ENCODE data around the gene SLC35D2.

Gene SLC35D2

DNA sequence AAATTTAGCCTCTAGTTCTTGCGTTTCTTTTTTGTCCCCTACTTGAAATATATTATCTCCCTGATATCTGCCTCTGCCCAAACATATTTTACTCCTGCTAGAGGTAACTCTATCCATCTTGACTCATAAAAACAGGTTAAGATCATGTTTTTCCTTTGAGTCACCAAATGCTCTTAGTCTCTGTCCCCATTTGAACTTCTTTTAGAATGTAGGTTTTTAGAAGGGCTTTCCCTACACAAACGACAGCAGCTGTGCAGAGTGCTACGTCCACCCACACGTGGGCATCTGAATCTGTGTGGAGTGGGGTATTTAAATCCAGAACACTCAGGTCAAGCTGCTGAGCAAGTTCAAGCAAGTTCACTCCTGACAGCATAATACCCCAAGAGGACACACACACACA is 83.7 kb downstream of the SLC35D2 start:
- TF ChIP-seq, protein P1, sequence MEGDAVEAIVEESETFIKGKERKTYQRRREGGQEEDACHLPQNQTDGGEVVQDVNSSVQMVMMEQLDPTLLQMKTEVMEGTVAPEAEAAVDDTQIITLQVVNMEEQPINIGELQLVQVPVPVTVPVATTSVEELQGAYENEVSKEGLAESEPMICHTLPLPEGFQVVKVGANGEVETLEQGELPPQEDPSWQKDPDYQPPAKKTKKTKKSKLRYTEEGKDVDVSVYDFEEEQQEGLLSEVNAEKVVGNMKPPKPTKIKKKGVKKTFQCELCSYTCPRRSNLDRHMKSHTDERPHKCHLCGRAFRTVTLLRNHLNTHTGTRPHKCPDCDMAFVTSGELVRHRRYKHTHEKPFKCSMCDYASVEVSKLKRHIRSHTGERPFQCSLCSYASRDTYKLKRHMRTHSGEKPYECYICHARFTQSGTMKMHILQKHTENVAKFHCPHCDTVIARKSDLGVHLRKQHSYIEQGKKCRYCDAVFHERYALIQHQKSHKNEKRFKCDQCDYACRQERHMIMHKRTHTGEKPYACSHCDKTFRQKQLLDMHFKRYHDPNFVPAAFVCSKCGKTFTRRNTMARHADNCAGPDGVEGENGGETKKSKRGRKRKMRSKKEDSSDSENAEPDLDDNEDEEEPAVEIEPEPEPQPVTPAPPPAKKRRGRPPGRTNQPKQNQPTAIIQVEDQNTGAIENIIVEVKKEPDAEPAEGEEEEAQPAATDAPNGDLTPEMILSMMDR (IDR thresholded peaks at IDR 0.05; ENCODE audit: low read depth, low read length) = no peak
- TF ChIP-seq, protein P2, sequence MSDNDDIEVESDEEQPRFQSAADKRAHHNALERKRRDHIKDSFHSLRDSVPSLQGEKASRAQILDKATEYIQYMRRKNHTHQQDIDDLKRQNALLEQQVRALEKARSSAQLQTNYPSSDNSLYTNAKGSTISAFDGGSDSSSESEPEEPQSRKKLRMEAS (IDR thresholded peaks at IDR 0.05; ENCODE audit: low read depth, low read length) = no peak
- TF ChIP-seq MYC (IDR thresholded peaks at IDR 0.05; ENCODE audit: low read depth, low read length) = no peak
- no peak for TF ChIP-seq POLR2A (IDR thresholded peaks at IDR 0.05; ENCODE audit: extremely low read depth, insufficient read length)
- H3K4me3 ChIP-seq (ENCODE audit: low read depth, low read length) = no peak overlapping the region
- no peak for DNase-seq (ENCODE audit: low read depth)

DNA sequence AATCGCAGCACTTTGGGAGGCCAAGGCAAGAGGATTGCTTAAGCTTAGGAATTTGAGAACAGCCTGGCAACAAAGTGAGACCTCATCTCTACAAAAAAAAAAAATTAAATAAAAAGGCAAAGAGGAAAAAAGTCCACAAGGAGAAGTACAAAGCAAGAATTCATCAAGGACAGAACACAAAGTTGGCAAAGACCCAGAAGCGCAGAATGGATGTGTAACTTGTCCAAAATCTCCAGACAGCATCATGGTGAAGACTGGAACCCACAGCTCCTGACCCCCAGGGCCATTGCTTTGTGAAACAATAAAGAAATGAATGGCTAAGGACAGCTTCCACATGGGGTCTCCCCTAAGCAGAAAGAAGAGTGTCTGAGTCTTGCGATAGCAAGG is 89.4 kb downstream of the SLC35D2 start:
- TF ChIP-seq, protein P2 (IDR thresholded peaks at IDR 0.05; ENCODE audit: low read depth, low read length) = no peak
- TF ChIP-seq, protein P1 (IDR thresholded peaks at IDR 0.05; ENCODE audit: low read depth, low read length) = no peak
- no peak for TF ChIP-seq POLR2A (IDR thresholded peaks at IDR 0.05; ENCODE audit: extremely low read depth, insufficient read length)
- no peak for TF ChIP-seq MYC (IDR thresholded peaks at IDR 0.05; ENCODE audit: low read depth, low read length)
- no peak overlapping the region for H3K4me3 ChIP-seq (ENCODE audit: low read depth, low read length)
- no peak for DNase-seq (ENCODE audit: low read depth)

DNA sequence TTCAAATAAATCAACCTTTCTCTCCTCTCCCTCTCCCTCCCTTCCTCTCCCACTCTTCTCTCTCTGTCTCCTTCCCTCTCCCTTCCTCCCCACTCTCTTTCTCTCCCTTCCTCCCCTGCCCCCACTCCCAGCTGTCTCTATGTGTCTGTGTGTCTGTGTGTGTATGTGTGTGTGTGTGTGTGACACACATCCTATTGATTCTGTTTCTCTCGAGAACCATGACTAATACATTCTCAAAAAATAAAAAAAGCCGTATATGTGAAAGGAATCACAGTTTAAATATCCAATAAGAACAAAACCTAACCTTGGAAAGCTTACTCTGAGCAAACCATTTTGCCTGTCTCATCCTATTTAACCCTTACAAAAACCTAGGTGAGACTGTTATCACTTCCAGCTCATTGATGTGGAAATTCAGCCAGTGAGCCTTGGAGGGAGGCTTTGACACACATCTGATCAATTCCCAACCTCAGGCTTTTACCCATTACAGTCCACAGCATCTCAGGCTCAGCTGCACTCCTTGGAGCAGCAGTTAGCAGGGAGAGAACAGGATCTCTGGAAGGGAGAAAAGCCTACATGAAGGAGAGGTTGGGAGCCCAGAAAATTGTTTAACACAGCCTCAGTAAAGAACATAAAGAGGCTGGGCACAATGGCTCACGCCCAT is 89.9 kb downstream of the SLC35D2 start:
- no peak for DNase-seq (ENCODE audit: low read depth)

DNA sequence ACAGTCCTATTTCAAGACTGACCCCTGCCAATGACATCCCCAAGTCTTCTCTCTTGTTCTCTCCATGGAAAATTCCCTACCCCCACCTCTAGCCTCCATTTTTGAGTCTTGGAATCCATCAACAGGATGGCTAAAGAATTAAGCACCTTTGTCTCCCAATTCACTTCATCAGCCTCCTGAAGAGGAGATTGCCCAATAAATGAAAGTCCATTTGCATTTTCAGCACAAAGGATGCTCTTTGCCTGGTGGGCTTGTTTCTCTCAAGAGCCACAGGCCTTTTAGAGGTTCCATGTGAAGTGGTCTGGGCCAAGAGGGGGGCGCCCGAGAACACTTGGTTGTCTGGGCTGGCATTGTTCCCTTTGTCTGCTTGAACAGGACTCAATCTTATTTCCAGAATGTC is 94.1 kb downstream of the SLC35D2 start:
- TF ChIP-seq MYC (IDR thresholded peaks at IDR 0.05; ENCODE audit: low read depth, low read length) = no peak
- H3K4me3 ChIP-seq (ENCODE audit: low read depth, low read length) = no peak overlapping the region
- DNase-seq (ENCODE audit: low read depth) = no peak

More for the DNA sequence above, 89.9 kb downstream of the SLC35D2 start:
- TF ChIP-seq, protein P2 (IDR thresholded peaks at IDR 0.05; ENCODE audit: low read depth, low read length) = no peak
- TF ChIP-seq, protein P1 (IDR thresholded peaks at IDR 0.05; ENCODE audit: low read depth, low read length) = no peak
- TF ChIP-seq MYC (IDR thresholded peaks at IDR 0.05; ENCODE audit: low read depth, low read length) (no peak), POLR2A (IDR thresholded peaks at IDR 0.05; ENCODE audit: extremely low read depth, insufficient read length) (no peak)
- no peak overlapping the region for H3K4me3 ChIP-seq (ENCODE audit: low read depth, low read length)

DNA sequence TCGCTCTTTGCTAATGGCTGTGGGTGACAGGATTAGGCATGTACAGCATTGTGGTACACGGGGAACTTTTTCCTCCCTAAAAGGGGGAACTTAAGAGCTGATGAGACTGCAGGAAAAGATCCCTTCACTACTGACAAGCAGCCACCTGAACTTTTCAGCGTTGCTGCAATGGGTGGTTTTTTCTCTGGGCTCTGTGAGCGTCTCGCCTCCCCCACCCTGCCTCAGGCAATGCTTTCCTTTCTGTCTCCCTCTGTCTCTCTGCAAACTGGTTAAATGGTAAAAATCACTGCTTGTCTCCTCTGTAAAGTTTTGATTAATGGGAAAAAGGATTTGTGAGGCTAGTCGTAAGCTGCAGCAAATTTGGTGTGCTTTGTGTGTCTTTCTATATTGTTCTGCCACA is 101.9 kb downstream of the SLC35D2 start:
- no peak for DNase-seq (ENCODE audit: low read depth)
- TF ChIP-seq POLR2A (IDR thresholded peaks at IDR 0.05; ENCODE audit: extremely low read depth, insufficient read length) = no peak
- TF ChIP-seq, protein P1 (IDR thresholded peaks at IDR 0.05; ENCODE audit: low read depth, low read length) = no peak
- TF ChIP-seq, protein P2 (IDR thresholded peaks at IDR 0.05; ENCODE audit: low read depth, low read length) = no peak
- H3K4me3 ChIP-seq (ENCODE audit: low read depth, low read length) = no peak overlapping the region

DNA sequence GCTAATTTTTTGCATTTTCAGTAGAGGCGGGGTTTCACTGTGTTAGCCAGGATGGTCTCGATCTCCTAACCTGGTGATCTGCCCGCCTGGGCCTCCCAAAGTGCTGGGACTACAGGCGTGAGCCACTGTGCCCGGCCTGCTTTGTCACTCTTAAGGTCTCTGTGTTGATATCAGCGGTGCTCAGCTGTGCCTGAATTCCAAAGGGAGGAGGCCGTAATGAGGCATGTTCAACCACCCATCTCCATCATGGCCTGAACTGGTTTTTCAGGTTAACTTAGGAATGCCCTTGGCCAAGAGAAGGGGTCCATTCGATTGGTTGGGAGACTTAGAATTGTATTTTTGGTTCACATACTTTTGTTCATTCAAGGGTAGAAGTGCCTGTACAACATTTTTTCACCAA is 103.6 kb downstream of the SLC35D2 start:
- H3K4me3 ChIP-seq (ENCODE audit: low read depth, low read length) = no peak overlapping the region
- TF ChIP-seq, protein P2 (IDR thresholded peaks at IDR 0.05; ENCODE audit: low read depth, low read length) = no peak
- TF ChIP-seq MYC (IDR thresholded peaks at IDR 0.05; ENCODE audit: low read depth, low read length) = no peak
- TF ChIP-seq, protein P1 (IDR thresholded peaks at IDR 0.05; ENCODE audit: low read depth, low read length) = no peak
- TF ChIP-seq POLR2A (IDR thresholded peaks at IDR 0.05; ENCODE audit: extremely low read depth, insufficient read length) = no peak
- DNase-seq (ENCODE audit: low read depth) = no peak
